A549 treated with Hydrocortisone at 1 μM for 4 hours (cell line): ENCODE data around the gene NEK5. TPM values are rescaled to one million over a fixed set of nuclear protein-coding genes. Genes with fewer than 3 reads are reported as not detected.

Experiments used
- total RNA-seq: library from RNA; stranded (reverse); fragments of 200-300 nt; extraction: Qiagen RNA extraction; gene quantifications from 5 replicates; pipeline ENCODE4 v1.2.3, GENCODE V29; 2022

Gene NEK5
- 0.03 to 0.09 TPM (median 0.06 TPM) in 5 replicates for total RNA-seq

DNA sequence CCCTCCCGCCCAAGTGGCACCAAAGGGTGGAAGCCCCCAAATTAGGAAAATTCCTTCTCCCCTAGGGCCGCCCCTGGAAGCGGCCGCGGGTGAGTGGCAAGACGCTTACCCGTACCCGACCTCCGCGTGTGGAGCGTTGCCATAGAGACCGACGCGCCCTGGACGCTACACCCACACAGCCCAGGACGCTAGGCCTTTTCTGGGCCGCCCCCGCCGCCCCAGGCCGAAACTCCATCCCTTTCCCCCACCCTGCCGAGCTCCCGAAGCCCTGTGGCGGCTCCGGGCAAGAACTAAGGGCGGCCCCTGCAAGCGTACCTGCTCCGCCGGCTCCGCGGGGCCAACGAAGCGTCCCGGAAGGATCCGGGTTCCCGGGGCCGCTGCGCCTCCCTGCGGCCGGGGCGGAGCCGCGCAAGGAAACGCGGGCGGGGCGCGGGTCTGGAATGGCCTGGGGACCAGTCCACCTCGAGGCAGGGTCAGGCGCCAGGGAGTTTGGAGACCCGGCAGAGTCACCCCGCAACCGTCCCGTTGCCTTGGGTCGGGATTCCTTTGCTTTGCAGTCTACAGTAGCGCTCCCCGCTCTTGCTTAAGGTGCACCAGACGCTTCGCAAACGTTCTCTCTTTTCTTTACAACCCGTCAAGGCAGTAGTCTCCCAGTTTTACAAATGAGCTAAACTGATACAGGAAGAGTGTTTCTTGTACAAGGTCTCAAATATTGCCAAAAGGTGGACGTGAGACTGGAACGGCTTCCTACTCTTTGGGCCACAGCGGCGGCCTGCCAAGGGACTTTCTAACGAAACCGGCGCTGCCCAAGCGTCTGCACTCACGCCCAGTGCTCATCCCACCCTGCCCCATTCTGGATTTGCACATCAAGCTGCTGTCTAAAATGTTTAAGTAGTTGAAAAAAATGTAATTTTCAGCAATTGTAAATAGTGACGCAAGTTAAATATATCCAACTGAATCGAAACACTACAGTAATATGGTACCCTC is at the start of gene NEK5:
TSS of gene NEK5 (minus strand) at position 360 of the 987 bp plus-strand sequence. CDS start 1,591 bp downstream, outside the sequence.

DNA sequence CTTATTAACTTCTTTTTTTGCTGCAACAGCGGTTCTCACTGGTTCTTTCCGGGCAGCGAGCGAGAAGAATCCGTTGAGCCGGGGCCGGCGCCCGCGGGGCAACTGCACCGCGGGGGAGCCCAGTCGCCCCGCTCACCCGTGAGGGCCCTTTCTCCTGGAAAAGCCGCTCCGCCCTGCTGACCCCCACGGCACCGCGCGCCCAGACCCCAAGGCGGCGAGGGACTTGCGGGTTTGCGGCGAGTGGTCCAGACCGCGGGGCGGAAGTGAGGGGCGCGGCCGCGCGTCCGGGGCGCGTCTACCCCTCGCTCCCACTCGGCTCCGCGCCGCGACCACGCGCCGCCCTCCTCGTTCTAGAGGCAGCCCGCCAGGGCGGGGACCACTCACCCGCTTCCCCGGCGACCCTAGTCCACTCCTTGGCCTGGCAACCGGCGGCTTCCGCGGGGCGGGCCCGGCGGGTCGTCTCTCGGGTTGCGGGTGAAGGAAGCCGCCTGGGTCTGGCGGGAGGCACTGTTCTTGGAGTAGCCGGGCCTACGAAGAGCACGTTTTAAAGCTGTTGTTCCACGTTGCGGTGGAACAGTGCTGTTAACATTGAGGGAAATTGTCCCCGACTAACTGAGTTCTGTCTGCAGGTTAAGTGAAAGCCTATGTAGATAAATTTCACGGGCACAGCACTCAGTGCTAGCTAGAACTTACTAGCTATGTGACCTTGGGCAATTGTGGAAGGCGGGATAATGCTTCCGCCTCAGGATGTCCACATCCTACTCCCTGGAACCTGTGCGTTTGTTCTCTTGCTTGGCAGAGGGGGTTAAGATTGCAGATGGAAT is 30.5 kb upstream of the NEK5 start, which contains the start of gene NEK3:
TSS of gene NEK3 (minus strand) at position 439 of the 824 bp plus-strand sequence. CDS start 3,406 bp downstream, outside the sequence.

DNA sequence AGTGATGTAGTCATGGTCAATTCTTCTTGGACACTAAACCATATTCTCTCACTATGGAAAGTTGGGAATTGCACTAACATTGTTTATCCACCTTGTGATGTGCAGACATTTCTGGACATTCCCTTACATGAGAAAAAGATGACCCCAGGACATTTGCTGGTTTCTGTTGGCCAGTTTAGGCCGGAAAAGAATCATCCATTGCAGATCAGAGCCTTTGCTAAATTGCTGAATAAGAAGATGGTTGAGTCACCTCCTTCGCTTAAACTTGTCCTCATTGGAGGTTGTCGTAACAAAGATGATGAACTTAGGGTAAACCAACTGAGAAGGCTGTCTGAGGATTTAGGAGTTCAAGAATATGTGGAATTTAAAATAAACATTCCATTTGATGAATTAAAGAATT is 104.4 kb downstream of the NEK5 start, which contains the start of gene UTP14C:
TSS of gene UTP14C (plus strand) at position 211 of the 400 bp plus-strand sequence. CDS start 4,114 bp downstream, outside the sequence.

GRCh38 chr13:52011632-52012511 is 117.0 kb downstream of the NEK5 start, which contains the start of gene ALG11:
TSS of gene ALG11 (plus strand) at chr13:52012398. CDS start at chr13:52012419, 21 bp downstream.

DNA sequence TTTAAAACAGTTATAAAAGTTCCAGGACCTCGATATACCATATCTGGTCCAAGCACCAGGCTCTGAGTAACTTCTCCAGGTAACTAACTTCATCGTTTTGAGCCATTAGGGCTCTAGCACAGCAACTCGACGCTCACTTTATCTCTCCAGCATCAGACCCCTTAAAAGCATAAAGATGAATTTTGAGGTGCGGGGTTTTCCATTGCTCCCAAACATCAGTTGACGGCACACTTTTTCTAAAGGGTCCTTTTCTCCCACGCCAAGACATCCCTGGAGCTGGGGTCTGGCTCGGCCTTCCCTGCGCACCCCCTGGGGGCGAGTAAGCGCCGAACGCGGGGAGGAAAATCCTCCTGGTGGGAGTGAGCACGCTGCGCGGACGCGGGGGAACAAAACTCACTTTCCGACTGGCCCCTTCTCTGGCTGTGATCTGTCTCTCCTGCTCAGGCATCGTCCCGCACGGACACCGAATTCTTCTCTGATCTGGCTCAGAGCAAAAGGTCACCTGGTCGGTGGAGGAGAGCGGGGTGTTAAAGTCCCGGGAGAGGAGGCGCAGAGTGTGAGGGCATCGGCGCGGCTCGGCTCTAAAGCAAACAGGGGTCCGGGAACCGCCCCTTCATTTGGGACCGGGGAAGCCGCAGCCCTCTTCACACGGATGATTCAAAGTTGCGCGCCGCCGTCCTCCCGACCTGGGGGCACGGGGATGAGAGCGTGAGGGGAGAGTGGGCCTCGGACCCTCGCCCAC is 117.8 kb downstream of the NEK5 start, which contains the start of gene ATP7B:
TSS of gene ATP7B (minus strand) at position 561 of the 742 bp plus-strand sequence. CDS start at position 448, 113 bp downstream.

Other genes starting within 250 kb of the NEK5 start
- gene ATP7B, start 117.6 kb downstream of the NEK5 start, total RNA-seq, result 1.8 to 3.0 TPM (median 2.6 TPM) in 5 replicates
- gene ALG11, start 116.7 kb downstream of the NEK5 start, total RNA-seq, result 5.0 to 14.1 TPM (median 7.3 TPM) in 5 replicates
- 5.3 to 9.3 TPM (median 6.6 TPM) in 5 replicates for gene UTP14C, start 104.4 kb downstream of the NEK5 start, total RNA-seq
- 6.4 to 15.3 TPM (median 7.5 TPM) in 5 replicates for gene NEK3, start 30.5 kb upstream of the NEK5 start, total RNA-seq